Measurements from ENCODE around the gene MATN1.

Gene MATN1

DNA sequence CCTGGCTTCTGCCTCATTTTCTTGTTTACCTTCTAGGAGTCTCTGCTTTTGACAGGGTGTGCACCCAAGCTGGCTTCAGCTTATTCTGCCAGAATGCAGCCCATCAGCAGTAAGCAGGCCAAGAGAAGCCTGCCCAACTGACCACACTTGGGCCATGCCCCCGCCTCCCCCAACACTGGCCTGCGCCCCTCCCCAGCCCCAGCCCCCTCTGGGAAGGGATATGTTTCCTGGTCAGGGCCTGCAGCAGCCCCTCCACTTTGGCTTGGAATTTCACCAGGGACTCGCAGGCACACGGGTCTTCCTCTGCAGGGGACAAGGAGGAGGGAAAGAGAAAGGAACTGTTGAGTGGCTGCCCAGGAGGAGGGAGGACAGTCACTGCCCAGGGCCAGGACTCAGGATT is 9.4 kb downstream of the MATN1 start:
- no peak for TF ChIP-seq ISL1 (CRISPR knock-in tag; IDR thresholded peaks at IDR 0.05)
- TF ChIP-seq ZNF8 (CRISPR knock-in tag; IDR thresholded peaks at IDR 0.05), result no peak
- TF ChIP-seq SNAI2 (CRISPR knock-in tag; IDR thresholded peaks at IDR 0.05), result no peak
- TF ChIP-seq GLIS3 (CRISPR knock-in tag; IDR thresholded peaks at IDR 0.05), result no peak
- TF ChIP-seq OSR1 (CRISPR knock-in tag; IDR thresholded peaks at IDR 0.05), result no peak
- TF ChIP-seq RARB (CRISPR knock-in tag; IDR thresholded peaks at IDR 0.05), result no peak
- no peak for TF ChIP-seq ZNF565 (CRISPR knock-in tag; conservative IDR thresholded peaks at IDR 0.05; ENCODE audit: low read depth)
- TF ChIP-seq PPARA (CRISPR knock-in tag; IDR thresholded peaks at IDR 0.05; ENCODE audit: borderline replicate concordance), result no peak
- TF ChIP-seq, protein P1, sequence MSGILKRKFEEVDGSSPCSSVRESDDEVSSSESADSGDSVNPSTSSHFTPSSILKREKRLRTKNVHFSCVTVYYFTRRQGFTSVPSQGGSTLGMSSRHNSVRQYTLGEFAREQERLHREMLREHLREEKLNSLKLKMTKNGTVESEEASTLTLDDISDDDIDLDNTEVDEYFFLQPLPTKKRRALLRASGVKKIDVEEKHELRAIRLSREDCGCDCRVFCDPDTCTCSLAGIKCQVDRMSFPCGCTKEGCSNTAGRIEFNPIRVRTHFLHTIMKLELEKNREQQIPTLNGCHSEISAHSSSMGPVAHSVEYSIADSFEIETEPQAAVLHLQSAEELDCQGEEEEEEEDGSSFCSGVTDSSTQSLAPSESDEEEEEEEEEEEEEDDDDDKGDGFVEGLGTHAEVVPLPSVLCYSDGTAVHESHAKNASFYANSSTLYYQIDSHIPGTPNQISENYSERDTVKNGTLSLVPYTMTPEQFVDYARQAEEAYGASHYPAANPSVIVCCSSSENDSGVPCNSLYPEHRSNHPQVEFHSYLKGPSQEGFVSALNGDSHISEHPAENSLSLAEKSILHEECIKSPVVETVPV (CRISPR knock-in tag; IDR thresholded peaks at IDR 0.05), result no peak
- ATAC-seq, result no peak

DNA sequence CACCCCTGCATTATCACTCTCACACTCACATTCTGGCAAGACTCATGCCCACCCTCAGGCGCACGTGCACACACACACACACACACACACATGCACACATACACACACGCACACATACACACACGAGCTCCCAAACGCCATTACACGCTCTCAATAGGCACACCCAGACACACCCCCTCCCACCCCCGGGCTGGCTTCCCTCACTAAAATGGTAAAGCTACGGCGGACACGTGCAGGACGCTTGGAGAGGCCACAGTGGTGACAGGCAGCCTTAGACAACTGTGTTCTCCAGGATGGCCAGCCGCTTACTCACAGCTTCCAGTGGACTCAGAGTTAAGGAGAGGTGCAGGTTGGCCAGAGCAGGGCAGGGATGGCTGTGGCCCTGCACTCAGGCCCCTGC is 10.1 kb downstream of the MATN1 start:
- TF ChIP-seq BACH2 (CRISPR knock-in tag; IDR thresholded peaks at IDR 0.05; ENCODE audit: borderline replicate concordance) (no peak), OSR1 (CRISPR knock-in tag; IDR thresholded peaks at IDR 0.05) (no peak), ZFP30 (CRISPR knock-in tag; IDR thresholded peaks at IDR 0.05) (no peak), ZNF565 (CRISPR knock-in tag; conservative IDR thresholded peaks at IDR 0.05; ENCODE audit: low read depth) (no peak), SNAI2 (CRISPR knock-in tag; IDR thresholded peaks at IDR 0.05) (no peak), ESRRG (CRISPR knock-in tag; IDR thresholded peaks at IDR 0.05) (no peak), ZFP3 (CRISPR knock-in tag; IDR thresholded peaks at IDR 0.05) (no peak), TOX (CRISPR knock-in tag; IDR thresholded peaks at IDR 0.05; ENCODE audit: borderline replicate concordance) (no peak), GLIS3 (CRISPR knock-in tag; IDR thresholded peaks at IDR 0.05) (no peak), ZNF70 (CRISPR knock-in tag; IDR thresholded peaks at IDR 0.05) (no peak), ZNF8 (CRISPR knock-in tag; IDR thresholded peaks at IDR 0.05) (no peak), ISL1 (CRISPR knock-in tag; IDR thresholded peaks at IDR 0.05) (no peak), TCF4 (CRISPR knock-in tag; IDR thresholded peaks at IDR 0.05; ENCODE audit: borderline replicate concordance) (no peak), CSDC2 (CRISPR knock-in tag; IDR thresholded peaks at IDR 0.05) (no peak)
- TF ChIP-seq, protein P2, sequence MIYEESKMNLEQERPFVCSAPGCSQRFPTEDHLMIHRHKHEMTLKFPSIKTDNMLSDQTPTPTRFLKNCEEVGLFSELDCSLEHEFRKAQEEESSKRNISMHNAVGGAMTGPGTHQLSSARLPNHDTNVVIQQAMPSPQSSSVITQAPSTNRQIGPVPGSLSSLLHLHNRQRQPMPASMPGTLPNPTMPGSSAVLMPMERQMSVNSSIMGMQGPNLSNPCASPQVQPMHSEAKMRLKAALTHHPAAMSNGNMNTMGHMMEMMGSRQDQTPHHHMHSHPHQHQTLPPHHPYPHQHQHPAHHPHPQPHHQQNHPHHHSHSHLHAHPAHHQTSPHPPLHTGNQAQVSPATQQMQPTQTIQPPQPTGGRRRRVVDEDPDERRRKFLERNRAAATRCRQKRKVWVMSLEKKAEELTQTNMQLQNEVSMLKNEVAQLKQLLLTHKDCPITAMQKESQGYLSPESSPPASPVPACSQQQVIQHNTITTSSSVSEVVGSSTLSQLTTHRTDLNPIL (CRISPR knock-in tag; IDR thresholded peaks at IDR 0.05; ENCODE audit: low read depth), result no peak
- TF ChIP-seq, protein P1 (CRISPR knock-in tag; IDR thresholded peaks at IDR 0.05), result no peak
- TF ChIP-seq, protein P3, sequence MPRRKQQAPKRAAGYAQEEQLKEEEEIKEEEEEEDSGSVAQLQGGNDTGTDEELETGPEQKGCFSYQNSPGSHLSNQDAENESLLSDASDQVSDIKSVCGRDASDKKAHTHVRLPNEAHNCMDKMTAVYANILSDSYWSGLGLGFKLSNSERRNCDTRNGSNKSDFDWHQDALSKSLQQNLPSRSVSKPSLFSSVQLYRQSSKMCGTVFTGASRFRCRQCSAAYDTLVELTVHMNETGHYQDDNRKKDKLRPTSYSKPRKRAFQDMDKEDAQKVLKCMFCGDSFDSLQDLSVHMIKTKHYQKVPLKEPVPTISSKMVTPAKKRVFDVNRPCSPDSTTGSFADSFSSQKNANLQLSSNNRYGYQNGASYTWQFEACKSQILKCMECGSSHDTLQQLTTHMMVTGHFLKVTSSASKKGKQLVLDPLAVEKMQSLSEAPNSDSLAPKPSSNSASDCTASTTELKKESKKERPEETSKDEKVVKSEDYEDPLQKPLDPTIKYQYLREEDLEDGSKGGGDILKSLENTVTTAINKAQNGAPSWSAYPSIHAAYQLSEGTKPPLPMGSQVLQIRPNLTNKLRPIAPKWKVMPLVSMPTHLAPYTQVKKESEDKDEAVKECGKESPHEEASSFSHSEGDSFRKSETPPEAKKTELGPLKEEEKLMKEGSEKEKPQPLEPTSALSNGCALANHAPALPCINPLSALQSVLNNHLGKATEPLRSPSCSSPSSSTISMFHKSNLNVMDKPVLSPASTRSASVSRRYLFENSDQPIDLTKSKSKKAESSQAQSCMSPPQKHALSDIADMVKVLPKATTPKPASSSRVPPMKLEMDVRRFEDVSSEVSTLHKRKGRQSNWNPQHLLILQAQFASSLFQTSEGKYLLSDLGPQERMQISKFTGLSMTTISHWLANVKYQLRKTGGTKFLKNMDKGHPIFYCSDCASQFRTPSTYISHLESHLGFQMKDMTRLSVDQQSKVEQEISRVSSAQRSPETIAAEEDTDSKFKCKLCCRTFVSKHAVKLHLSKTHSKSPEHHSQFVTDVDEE (CRISPR knock-in tag; IDR thresholded peaks at IDR 0.05), result no peak
- TF ChIP-seq, protein P4, sequence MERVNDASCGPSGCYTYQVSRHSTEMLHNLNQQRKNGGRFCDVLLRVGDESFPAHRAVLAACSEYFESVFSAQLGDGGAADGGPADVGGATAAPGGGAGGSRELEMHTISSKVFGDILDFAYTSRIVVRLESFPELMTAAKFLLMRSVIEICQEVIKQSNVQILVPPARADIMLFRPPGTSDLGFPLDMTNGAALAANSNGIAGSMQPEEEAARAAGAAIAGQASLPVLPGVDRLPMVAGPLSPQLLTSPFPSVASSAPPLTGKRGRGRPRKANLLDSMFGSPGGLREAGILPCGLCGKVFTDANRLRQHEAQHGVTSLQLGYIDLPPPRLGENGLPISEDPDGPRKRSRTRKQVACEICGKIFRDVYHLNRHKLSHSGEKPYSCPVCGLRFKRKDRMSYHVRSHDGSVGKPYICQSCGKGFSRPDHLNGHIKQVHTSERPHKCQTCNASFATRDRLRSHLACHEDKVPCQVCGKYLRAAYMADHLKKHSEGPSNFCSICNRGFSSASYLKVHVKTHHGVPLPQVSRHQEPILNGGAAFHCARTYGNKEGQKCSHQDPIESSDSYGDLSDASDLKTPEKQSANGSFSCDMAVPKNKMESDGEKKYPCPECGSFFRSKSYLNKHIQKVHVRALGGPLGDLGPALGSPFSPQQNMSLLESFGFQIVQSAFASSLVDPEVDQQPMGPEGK (CRISPR knock-in tag; IDR thresholded peaks at IDR 0.05; ENCODE audit: borderline replicate concordance), result no peak
- ATAC-seq, result no peak

DNA sequence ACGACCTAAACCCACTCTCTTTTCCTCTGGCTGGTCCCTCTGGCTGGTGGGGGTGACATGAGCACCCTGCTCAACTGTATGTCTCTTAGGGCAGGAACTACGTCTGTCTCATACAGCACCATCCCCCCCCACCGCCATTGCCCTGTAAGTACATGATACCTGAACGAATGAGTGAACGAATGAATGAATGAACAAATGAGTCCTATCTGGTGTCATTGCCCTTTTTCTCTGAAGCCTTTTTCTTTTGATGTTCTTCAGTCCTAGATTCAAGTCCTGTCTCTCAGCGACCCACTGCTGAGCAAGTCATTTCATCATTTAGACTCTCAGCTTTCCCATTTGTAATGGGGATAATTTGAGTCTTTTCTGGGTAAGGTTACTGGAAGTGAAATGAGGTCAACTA is 10.8 kb downstream of the MATN1 start:
- no peak for ATAC-seq
- TF ChIP-seq, protein P3 (CRISPR knock-in tag; IDR thresholded peaks at IDR 0.05), result no peak
- no peak for TF ChIP-seq ZNF565 (CRISPR knock-in tag; conservative IDR thresholded peaks at IDR 0.05; ENCODE audit: low read depth)

Measured in SK-N-SH treated with all-trans-retinoic acid at 6 μM for 48 hours (cell line).